GM19025 (cell line): ENCODE results near the gene RBMS3.

Experiments used
- ATAC-seq: cut with Tn5 transposase; IDR thresholded peaks from one replicate; pipeline ENCODE4 v1.9.1; 2021; ENCODE audit warnings: mild to moderate bottlenecking, low read depth, moderate library complexity; ENCODE audit not compliant: unreplicated experiment

Gene RBMS3

DNA sequence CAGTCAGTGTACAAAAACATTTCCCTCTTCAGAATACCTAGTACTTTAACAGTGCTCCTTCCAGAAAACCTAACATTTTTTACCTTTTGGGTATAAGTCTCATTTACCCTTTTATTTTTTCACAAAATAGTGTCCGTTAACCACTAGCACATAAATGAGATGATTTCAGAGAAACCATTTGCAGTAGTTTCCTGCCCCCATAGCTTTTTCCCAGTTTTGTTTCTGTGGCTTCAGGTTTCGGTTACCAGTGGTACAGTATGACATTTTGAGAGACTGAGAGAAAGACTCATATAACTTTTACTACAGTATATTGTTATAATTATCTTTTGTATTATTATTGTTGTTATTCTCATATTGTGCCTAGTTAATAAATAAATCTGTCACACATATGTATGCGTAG lies 6.2 kb upstream of the RBMS3 start:
- ATAC-seq: no peak

DNA sequence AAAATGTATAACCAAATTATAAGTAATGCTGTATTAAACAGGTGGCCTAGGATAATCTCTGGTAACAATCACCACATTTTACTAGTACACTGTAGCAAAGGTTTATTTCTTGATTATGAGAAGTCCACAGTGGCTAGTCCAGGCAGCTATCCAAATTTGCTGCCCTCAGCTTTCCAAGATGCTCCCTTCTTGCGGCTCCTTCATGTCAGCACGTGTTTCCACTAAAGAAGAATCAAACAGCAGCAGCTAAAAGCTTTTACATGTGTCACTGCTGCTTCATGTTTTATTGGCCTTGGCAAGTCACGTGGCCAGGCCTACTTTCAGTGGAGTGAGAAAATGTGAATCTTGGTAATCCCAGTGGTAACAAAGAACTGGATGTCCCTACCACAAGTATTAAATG lies 5.6 kb upstream of the RBMS3 start:
- ATAC-seq: no peak

DNA sequence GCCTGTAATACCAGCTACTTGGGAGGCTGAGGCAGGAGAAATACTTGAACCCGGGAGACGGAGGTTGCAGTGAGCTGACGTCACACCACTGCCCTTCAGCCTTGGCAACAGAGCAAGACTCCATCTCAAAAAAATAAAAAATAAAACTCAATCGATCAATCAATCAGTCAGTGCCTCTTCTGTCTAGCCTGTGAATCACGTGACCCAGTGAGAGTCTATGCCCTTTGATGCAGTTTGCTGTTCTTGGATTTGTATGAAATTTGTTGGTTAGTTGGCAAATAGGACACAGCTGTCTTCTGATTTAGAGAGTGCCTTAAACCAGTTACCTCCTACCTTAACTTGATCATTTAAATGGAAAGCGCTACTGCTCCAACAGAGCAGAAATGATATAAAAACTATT lies 3.6 kb upstream of the RBMS3 start:
- ATAC-seq: no peak

DNA sequence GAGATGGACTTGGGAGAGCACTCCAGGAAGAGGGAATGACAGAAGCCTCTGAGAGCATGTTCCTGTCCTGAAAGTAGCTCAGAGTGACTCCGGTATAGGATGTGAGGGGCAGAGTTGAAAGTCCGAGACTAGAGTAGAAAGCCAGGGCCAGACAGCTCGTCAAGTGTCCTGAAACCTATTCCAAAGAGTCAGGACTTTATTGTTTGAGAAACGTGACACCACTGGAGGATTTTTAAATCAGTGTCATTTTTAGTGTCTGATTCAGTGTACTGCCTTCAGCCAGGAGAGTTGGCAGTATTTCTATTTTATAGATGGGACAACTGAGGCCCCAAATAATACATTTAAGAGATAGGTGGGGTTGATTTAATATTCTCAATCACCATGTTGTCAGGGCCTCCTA lies 1.6 kb upstream of the RBMS3 start:
- ATAC-seq: no peak

DNA sequence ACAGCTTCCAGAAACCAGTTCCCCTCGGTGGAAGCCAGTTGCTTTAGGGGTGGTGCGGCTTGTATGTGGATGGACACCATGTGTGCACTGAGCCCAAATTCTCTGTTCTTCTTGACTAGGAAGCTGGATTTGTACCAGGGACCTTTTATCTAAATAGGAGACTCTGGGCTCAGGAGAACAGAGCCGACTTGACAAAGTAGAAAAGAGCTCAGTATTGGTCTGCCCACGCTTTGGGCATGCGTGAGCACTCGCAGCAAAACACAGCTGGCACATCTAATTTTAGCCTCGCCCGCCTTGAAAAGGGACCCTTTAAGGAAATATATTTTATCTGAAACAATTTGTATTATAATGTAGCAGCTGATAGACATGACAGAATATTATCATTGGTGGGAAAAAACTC lies 1.1 kb upstream of the RBMS3 start:
- ATAC-seq: no peak

DNA sequence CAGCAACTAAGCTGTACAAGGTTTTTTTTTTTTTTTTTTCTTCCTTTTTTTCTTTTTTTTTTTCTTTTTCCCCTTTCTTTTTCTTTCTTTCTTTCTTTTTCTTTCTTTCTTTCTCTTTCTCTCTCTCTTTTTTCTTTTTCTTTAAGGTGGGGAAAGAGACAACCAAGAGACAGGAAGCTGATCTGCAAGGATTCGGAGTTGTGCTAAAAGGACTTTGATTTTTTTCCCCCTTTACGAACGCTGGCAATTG lies 148 bp downstream of the RBMS3 start:
- no peak for ATAC-seq

DNA sequence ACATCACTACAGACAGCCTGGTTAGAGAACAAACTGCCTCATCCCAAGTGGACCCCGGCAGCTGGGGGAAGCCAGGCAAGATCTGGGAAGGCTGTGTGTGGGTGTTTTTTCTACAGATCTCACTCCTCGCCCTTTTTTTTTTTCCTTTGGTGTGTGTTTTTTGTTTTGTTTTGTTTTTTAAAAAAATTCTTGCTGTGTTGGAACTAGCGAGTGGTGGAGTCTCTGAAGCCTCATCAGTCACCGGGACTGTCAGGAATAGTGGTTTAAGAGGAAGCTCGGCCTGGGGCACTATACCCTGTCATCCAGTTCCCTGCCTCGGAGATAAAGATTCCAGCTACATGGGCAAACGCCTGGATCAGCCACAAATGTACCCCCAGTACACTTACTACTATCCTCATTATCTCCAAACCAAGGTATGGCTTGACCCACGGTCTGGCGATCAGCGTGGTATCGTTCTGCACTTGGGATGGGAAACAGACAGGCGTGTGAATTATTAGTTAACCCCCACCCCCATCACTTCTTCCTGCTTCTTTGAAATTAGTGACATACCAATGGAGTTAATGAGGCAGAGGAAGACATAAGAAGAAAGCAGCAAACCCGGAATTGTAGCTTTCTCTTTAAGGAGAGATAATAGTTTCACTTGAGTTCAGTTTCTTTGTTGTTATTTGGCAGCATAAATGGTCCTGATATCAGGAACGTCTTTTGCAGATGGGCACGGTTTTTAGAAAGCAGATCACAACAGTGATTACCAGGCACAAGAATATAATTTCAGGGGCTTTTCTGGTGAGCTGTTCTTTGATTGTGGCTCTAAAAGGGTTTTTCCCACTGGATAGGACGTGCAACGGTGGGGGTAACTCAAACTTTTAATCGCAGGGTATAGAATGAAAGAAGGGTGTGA lies 722 bp downstream of the RBMS3 start:
- ATAC-seq: peak; percentile 52

DNA sequence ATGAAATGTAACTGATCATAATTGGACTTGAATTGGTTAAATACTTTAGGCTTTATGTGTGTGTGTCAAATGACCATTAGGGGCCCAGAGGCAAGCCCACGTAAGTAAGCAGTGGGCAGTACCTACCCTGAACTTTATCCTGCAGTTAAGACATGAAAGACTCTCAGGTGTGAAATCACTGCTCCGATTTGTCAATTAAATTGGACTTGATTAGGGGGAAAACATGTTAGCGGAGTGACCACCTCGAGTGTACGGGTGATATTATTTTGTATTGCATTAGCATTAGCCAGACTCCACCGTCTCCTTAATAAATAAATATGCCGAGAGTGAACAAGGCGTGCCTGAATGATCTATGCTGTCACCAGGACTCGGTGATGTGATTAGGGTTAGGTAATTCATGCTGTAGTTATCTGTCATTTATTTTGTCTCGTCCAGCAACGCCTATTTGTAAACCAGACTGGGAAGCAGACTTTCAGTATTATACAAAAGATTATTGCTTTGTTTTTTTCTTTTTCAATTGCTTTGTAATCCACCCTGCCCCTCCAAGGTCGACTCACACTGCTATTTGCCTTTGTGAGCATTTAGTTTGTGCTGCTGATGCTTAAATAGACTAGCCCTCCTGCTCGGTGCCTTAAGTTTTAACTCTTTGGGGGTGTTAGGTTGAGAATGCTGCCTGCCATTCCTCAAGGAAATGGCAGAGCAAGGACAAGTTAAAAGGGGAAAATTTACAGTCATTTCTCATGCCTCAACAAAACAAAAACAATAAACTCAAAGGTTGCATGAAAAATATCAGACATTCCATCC lies 1.8 kb downstream of the RBMS3 start:
- no peak for ATAC-seq

DNA sequence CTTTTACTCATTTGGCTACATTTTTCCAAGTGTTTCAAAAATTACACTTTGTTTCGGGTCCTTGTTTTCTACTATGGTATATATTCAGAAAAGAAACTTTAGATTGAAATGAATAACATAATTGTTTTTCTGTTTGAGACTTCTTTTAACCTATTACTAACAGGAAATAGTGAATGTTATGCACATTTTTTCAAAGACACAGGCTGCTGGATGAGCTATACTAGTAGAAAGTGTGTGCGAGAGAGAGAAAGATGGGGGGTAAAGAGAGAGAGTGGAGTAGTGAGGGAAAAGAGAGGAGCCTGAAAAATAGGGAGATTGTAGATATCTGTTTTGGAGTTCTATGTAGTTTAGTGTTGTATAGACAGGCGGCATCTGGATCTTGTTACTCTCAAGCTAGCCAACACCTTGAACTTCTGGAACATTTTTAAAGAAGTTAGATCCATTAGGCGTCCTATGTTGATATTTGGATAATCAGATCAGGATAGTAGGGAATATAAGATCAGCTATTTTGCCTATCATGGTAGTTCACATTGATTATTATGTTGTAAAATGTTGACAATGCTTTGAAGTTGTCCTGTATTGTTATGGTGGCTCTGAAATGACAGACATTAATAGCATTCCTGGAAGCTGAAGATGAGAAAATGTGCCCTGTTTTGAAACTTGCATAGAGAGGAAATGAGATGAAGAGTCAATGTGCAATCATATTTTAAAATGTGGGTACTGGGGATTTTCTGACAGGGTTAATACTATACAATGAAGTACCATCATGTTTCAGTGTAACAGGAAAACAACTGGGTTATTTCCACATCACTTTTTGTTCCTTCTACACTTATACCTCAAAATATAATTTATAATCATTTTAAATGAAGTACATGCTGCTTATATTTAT lies 2.6 kb downstream of the RBMS3 start:
- ATAC-seq: no peak

DNA sequence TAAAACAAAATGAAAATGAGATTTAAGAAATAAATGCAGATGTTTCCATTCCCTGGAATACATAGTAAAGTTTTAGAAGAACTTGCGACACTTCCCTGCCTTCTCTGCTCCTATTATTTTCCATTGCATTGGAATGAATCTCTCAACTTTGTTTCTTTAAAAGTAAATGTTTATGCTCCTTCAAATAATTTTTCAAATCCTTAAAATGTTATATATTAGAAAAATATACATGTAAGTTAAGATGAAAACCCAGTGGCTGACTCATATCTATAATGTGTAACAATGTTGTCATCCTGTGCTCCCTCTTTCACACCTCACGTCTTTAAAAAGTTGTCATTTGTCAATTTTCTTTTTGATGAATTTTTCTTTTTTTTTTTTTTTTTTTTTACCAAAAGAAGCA lies 3.6 kb downstream of the RBMS3 start:
- no peak for ATAC-seq

DNA sequence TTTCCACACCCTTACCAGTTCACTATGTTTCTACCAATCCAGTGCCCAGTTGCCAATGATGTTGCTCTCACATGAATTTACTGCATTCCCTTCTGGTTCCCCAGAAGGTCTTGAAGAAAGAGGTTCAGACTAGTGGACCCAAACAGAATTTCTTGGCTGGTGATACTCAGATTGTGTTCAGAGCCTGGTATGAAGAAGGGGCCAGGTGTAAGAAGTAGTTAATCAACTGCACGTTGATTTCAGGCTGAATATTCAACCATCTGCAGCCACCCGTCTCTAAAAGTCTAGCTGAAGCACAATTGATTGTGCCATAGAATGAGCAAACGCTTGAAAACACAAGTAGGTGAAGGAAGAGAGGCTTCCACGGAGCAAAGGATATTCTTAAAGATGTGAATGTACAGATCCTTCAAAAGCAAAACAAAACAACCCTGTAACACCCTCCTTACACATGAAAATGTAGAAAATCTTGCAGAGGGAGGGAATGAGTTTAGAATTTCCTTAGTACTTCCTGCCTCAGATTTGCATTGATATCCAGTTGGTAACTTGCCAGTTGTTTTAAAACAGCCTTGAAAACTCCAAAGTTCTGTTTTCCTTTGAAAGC lies 4.7 kb downstream of the RBMS3 start:
- ATAC-seq: no peak

DNA sequence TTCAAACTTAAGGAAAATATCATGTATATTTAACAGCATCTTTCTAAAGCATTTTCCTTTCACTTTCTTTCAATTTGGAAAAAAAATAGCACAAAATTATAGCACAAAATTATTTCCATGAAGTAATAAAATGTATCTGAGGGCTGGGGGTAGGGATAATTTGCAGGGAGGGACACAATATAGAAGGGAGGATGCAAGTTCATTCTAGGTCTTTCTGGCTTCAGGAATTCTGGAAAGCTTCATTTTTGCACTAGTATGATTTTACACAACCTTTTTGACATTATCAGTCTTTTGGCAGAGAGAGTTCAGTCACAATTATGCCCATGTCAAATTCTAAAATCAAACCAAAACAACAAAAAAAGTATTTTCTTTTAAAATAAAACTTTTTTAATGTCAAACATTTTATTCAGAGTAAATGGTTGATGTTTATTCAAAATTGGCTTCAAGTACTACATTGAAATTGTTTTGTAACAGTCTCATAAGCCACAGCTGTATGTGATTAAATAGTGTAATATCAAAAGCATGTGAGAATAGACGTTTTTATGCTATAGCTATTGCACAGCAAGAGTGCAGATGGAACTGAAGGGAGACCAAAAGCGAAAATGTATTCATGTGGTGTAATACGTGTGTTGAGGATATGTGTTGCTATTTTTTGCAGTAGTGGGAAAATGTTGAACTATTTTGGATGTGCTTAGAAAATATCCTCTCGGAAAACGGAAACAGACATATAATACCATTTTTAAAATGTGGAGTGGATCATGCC lies 5.8 kb downstream of the RBMS3 start:
- ATAC-seq: no peak

DNA sequence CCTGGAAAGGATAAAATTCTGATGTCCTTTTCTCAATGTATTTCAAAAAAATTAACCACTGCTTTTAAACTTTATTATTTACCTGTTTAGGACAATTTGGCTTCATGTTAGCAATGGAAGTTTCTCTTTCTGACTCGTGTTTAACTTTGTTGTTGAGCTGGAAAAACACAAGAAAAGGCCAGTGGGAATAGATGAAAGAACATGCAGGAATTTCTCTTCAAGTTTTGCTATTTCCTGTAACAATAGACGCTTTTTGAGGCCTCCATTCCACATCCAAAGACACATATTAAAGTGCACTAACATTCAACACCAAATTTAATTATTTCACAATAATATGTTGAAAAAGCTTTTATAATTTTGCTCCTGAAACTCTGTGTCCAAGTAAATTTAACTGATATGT lies 9.7 kb downstream of the RBMS3 start:
- no peak for ATAC-seq

DNA sequence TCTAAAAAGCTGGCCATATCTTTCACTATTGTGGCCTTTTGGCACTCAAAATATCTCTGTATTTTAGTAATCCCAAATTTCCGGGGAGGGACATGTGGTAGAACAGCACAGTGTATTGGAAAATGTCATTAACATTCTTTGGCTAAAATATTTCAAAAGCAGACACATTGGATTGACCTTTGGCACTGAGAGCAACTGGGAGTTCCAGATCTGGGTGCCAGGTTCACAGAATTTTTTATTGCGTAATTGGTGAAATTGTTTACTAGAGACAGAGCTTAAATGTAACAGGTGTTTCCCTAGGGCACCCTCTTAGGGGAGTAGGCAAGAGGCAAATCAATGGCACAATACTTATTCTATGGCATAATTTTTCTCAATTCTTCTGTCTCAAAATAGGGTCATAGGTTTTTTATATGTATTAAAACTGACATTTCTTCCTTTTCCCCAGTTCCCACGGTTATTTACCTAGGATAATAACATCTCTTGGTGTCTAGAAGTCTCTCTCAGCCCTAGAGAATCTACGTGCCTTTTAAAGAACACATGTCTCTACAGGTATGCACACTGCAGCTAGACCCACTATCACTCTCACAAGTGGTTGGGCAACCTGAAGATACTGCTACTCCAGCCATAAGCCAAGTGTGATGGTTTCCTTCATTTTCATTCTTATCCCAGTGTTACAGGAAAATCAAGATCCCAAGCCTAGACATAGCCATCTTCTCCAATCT lies 10.6 kb downstream of the RBMS3 start:
- no peak for ATAC-seq

DNA sequence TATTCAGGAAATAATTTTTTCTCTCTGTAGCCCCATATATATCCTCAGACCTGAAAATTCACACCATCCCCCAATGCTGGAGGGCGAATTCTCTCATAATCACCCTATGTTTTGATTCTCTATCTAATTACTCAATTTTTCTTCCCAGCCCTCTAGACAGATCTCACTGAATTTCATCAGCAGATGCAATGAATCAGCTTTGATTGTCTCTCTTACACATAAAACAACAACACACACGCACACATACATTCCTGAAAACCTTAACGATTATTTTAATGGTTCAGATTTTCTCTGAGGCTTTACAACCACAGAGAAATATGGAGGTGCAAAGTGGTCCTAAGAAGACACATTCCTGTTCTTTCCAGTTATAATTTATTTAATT lies 11.1 kb downstream of the RBMS3 start:
- ATAC-seq: no peak

DNA sequence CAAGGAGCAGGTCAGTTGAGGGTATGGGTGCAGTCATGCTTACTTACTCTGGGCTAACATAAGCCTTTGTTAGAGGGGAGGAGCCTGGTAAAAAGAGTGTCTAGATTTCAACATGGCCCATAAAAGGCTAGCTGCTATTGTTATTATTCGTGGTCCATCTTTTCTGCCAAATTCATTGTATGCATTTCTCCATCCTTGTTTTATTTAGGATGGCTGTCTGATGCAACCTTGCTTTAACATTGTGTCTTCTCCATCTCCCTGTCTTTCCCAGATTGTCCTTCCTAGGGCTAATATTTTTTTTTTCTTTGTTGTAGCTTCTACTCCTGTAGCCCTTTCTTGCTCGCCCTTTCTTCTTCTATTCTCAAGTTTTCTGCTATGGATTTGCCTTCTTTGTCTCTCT lies 12.6 kb downstream of the RBMS3 start:
- no peak for ATAC-seq

DNA sequence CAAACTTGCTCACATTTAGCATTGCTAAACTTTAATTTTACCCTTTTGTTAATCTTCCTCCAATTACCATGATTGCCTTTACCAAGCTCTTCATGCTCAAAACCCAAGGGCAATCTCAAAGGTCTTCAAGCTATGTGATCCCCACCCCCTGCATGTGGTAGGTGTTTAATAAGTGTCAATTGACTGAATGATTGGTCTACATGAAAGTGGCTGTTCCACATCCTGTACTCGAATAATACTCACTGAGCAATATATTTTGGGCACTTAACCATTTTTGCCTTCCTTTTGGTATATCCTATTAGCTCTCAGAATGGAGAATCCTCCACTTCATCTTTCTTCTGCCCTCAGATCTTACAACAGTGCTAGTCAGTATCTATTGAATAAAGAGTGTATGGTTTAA lies 17.1 kb downstream of the RBMS3 start:
- ATAC-seq: no peak

DNA sequence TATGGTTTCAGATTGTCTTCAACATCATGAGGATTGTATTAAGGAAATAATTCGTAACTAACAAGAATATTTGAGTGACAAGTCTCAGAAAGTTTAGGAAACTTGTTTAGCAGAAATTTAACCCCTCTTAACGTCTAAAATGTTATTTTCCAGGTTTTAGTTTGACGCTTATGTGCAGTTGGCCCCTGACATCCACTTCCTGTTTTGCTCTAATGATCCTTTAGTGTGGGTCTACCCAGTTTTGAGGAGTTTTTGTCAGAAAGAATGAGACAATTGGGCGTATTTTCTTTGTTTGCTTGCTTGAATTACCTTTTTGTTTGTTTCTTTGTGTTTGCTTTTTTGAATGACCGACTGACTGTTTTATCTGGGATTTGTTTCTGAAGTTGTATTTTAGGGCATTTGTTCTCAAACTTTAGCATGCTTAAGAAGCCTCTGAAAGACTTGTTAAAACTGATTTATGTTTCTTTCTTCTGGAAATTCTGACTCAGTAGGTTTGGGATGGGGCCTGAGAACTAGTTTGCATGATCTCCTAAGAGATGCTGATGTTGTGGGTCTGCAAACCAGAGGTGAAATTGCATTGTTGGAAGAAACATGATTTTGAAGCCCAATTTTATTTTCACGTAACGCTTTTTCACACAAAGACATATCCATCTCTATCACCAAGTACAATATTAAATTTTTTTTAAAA lies 20.6 kb downstream of the RBMS3 start:
- no peak for ATAC-seq

DNA sequence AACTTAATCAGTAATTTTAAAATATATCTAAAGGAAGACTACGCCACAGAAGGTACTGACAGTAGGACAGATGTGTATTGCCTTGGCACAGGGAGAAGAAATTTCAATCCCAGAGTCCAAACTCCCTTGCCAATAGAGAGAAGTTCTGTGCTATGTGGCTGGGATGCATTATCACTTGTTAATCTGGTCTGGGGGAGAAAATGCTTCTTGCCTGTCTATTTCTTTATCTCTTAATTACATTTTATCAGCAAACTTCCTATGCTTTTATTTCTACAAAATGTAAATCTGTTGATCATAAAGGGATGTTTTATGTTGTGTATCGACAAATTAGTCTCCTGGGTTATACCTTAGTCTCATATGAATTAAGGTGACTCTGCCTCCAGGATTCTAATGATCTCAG lies 21.7 kb downstream of the RBMS3 start:
- no peak for ATAC-seq
